GM12878 (cell line): ENCODE measurements around the gene RAD51B. TPM values are rescaled to one million over a fixed set of nuclear protein-coding genes. Genes with fewer than 3 reads are reported as not detected.

Source experiments
- ATAC-seq: fragments of 200-7000 bp; cut with Tn5 transposase; 3 replicates; pipeline ENCODE4 v1.9.1; 2020; ENCODE audit warnings: mild to moderate bottlenecking, moderate library complexity
- BruUV-seq: library from RNA; stranded (reverse); fragments of 400-500 nt; replicated peaks from 2 replicates; lab custom pipeline; 2021; lab: Mats Ljungman, UMichigan
- CTCF ChIA-PET: fragments of 300-600 bp; sonication (Branson Sonifier 250); formaldehyde crosslinking; extraction: SDS; loops from one replicate; lab custom pipeline; 2021; ENCODE audit warnings: inconsistent platforms; lab: Yijun Ruan, JAX
- POLR2A ChIA-PET: fragments of 350-600 bp; formaldehyde crosslinking; extraction: SDS; loops from one replicate; lab custom pipeline; 2021; ENCODE audit warnings: inconsistent platforms; lab: Charles Lee
- RAD21 ChIA-PET: fragments of 300-600 bp; sonication (Branson Sonifier 250); formaldehyde crosslinking; loops from one replicate; lab custom pipeline; 2023; ENCODE audit warnings: antibody characterized with exemption; ENCODE audit not compliant: unreplicated experiment; lab: Charles Lee
- SMC1A ChIA-PET: fragments of 300-600 bp; sonication (Branson Sonifier 250); formaldehyde crosslinking; loops from one replicate; lab custom pipeline; 2023; ENCODE audit not compliant: unreplicated experiment, uncharacterized antibody; lab: Charles Lee
- DNase-seq: peaks from one replicate; pipeline ENCODE4 v3.0.0-alpha.2; 2011; ENCODE audit warnings: low read depth, low spot score
- FAIRE-seq: peaks from 3 replicates; lab custom pipeline; 2011; peaks lifted over from hg19 to GRCh38; lab: Jason Lieb, UNC
- H2AFZ ChIP-seq: 2 replicates; pipeline ENCODE4 v1.6.0; 2011; ENCODE audit warnings: low read depth, low read length, control low read depth; ENCODE audit not compliant: control insufficient read depth
- H3K27ac ChIP-seq: 2 replicates; pipeline ENCODE4 v1.5.1; 2011; ENCODE audit warnings: control low read depth; ENCODE audit not compliant: control insufficient read depth, insufficient read depth
- H3K27me3 ChIP-seq, 2 experiments: replicated peaks in 1 of 2; 2 replicates each; pipeline versions ENCODE4 v1.6.0 to v1.6.1; 2011; ENCODE audit warnings: low read length in 1 of 2; ENCODE audit not compliant: control insufficient read depth in 2 of 2, insufficient read depth in 2 of 2
- H3K36me3 ChIP-seq, 2 experiments: 2 replicates each; pipeline ENCODE4 v1.5.1; 2011; ENCODE audit warnings: low read length in 1 of 2; ENCODE audit not compliant: control insufficient read depth in 2 of 2, insufficient read depth in 2 of 2
- H3K4me1 ChIP-seq: 2 replicates; pipeline ENCODE4 v1.6.1; 2011; ENCODE audit warnings: mild to moderate bottlenecking, low read length, moderate library complexity, mixed read lengths; ENCODE audit not compliant: control insufficient read depth, insufficient read depth
- H3K4me2 ChIP-seq: 2 replicates; pipeline ENCODE4 v1.6.0; 2011; ENCODE audit warnings: control low read depth; ENCODE audit not compliant: control insufficient read depth, insufficient read depth
- H3K4me3 ChIP-seq: fragments of 200-600 bp; sonication (generic); 2 replicates; pipeline ENCODE4 v1.5.1; 2016
- H3K79me2 ChIP-seq: 2 replicates; pipeline ENCODE4 v1.6.0; 2011; ENCODE audit warnings: low read length; ENCODE audit not compliant: control insufficient read depth, insufficient read depth
- H3K9ac ChIP-seq: 2 replicates; pipeline ENCODE4 v1.8.0; 2011; ENCODE audit warnings: low read length, control low read depth, mixed read lengths; ENCODE audit not compliant: control insufficient read depth, insufficient read depth
- H3K9me3 ChIP-seq: replicated peaks from 3 replicates; pipeline ENCODE4 v1.5.1; 2011; ENCODE audit warnings: mild to moderate bottlenecking, low read length; ENCODE audit not compliant: control insufficient read depth, insufficient read depth
- H4K20me1 ChIP-seq: 2 replicates; pipeline ENCODE4 v1.6.0; 2011; ENCODE audit not compliant: control insufficient read depth, insufficient read depth
- CREB1 ChIP-seq: IDR thresholded peaks from 2 replicates; pipeline ENCODE4 v1.6.1; 2012; ENCODE audit warnings: low read depth, mild to moderate bottlenecking, inconsistent platforms
- MXI1 ChIP-seq: fragments of 150-350 bp; IDR thresholded peaks from 2 replicates; pipeline ENCODE4 v1.6.1; 2011; ENCODE audit warnings: low read depth, mild to moderate bottlenecking, inconsistent platforms, low read length, improper control_type of control experiment
- RAD21 ChIP-seq: IDR thresholded peaks from 2 replicates; pipeline ENCODE4 v1.6.1; 2011; ENCODE audit warnings: mild to moderate bottlenecking, low read depth, low read length, moderate library complexity; ENCODE audit not compliant: insufficient read depth
- RELA ChIP-seq: fragments of 450-650 bp; IDR thresholded peaks from 2 replicates; pipeline ENCODE4 v1.8.0; 2014; ENCODE audit warnings: borderline replicate concordance; ENCODE audit not compliant: partially characterized antibody
- TAF1 ChIP-seq: IDR thresholded peaks from 2 replicates; pipeline ENCODE4 v1.6.1; 2011; ENCODE audit warnings: mild to moderate bottlenecking, low read depth, low read length, borderline replicate concordance
- TCF3 ChIP-seq: IDR thresholded peaks from 2 replicates; pipeline ENCODE4 v1.6.1; 2012; ENCODE audit warnings: low read depth, mild to moderate bottlenecking, low read length, borderline replicate concordance; ENCODE audit not compliant: insufficient read depth
- USF2 ChIP-seq: IDR thresholded peaks from 2 replicates; pipeline ENCODE4 v1.6.1; 2011; ENCODE audit warnings: low read depth, low read length, improper control_type of control experiment, borderline replicate concordance
- WRNIP1 ChIP-seq: IDR thresholded peaks from 2 replicates; pipeline ENCODE4 v1.6.1; 2011; ENCODE audit warnings: low read depth, low read length, improper control_type of control experiment, borderline replicate concordance
- YBX1 ChIP-seq: fragments of 450-650 bp; IDR thresholded peaks from 2 replicates; pipeline ENCODE4 v1.6.1; 2016; ENCODE audit warnings: antibody characterized with exemption
- ZNF24 ChIP-seq: fragments of 450-650 bp; IDR thresholded peaks from 2 replicates; pipeline ENCODE4 v1.6.1; 2017; ENCODE audit warnings: antibody characterized with exemption, mild to moderate bottlenecking
- ZNF384 ChIP-seq: IDR thresholded peaks from 2 replicates; pipeline ENCODE4 v1.6.1; 2012; ENCODE audit warnings: low read depth, mild to moderate bottlenecking, low read length, improper control_type of control experiment, borderline replicate concordance
- ZZZ3 ChIP-seq: IDR thresholded peaks from 2 replicates; pipeline ENCODE4 v1.6.1; 2011; ENCODE audit warnings: low read depth; ENCODE audit not compliant: control insufficient read depth, insufficient read length
- WGBS: methylation state at CpG from one replicate; pipeline ENCODE4 v1.1.6; 2016; ENCODE audit warnings: low lambda C conversion rate; ENCODE audit not compliant: insufficient replicate concordance, insufficient coverage; ENCODE audit errors: missing lambda C conversion rate; 5-methylcytosine and 5-hydroxymethylcytosine counted together
- in situ Hi-C: fragments of 300-500 bp; cut with MboI; formaldehyde crosslinking; loops from 9 replicates; pipeline ENCODE4 v1.14.3; 2018; ENCODE audit warnings: mixed read lengths
- intact Hi-C: fragments of 100-400 bp; cut with micrococcal nuclease; formaldehyde crosslinking; loops from one replicate; pipeline ENCODE4 v1.14.2; 2022; ENCODE audit not compliant: unreplicated experiment
- polyA plus RNA-seq, 11 experiments: library from polyadenylated mRNA; depleted of rRNA in 4 of 11; unstranded in 6 of 11; stranded (reverse) in 5 of 11; fragments of >200 nt; fragmentation: Nextera tagmentation in 4 of 11; fragmentation: Illumina TruSeq in 1 of 11; extraction: Ambion mirVana in 4 of 11; extraction: Trizol in 1 of 11; gene quantifications; 1 replicate in 1 of 11; 2 replicates in 10 of 11; pipeline versions ENCODE4 v1.2.1 to v1.2.3, GENCODE V29; 2011 to 2016; ENCODE audit warnings: inconsistent platforms in 2 of 11, missing spikeins in 2 of 11, low read depth in 1 of 11
- total RNA-seq, 4 experiments: library from RNA; depleted of rRNA in 3 of 4; stranded (reverse); fragments of >200 nt in 3 of 4; fragmentation: Illumina TruSeq in 1 of 4; extraction: Trizol in 1 of 4; gene quantifications; 2 replicates each; pipeline versions ENCODE4 v1.2.1 to v1.2.3, GENCODE V29; 2013 to 2021

RAD51B gene
- total and polyA plus RNA-seq, 10 of the 15 experiments (the other 5 are each of a cell fraction or from before 2014, with no cell fraction given), result 9.8 to 26.8 (median 21.3) TPM

GRCh38 chr14:68730348-68730747, 910.8 kb downstream of the RAD51B start:
- Histone ChIP-seq H3K9ac (no peak overlapping the region), H3K4me3 (no peak overlapping the region), H4K20me1 (no peaks in the 10 kb centered on the region), H3K4me2 (no peak overlapping the region), H3K4me1 (peaks cover 15% of the 10 kb centered on the region), H3K36me3 (no peaks in the 10 kb centered on the region), H3K79me2 (no peaks in the 10 kb centered on the region), H3K9me3 (no peaks in the 10 kb centered on the region; the same call in 1 of the 3 replicates), H3K27me3 (no peaks in the 10 kb centered on the region), H2AFZ (no peak overlapping the region), H3K27ac (no peak overlapping the region)
- ChIA-PET CTCF (no interaction called here), RAD21 (interaction anchor here (0.9 to 2.1 kb wide), 5 partner anchors 15 to 224 kb away, joined by 3 to 7 read pairs (median 4); no protein-coding TSS in a partner anchor), POLR2A (no interaction called here), SMC1A (interaction anchor here (1.0 to 5.3 kb wide), 5 partner anchors 11 to 74 kb away, joined by 3 to 26 read pairs (median 4); no protein-coding TSS in a partner anchor)
- no TSS peak for BruUV-seq
- no peak for ATAC-seq
- intact Hi-C loops (loop anchor here (5.0 kb wide), 2 partner anchors 33 to 57 kb away; no protein-coding TSS in a partner anchor), in situ Hi-C loops (no loop called here)
- TF ChIP-seq WRNIP1 (no peak), ZNF384 (no peak), ZZZ3 (no peak), USF2 (no peak), ZNF24 (no peak), TCF3 (no peak), TAF1 (no peak), CREB1 (no peak), RELA (no peak), MXI1 (no peak), YBX1 (no peak), RAD21 (no peak)
- no peak for FAIRE-seq
- WGBS, result 80% methylated on average over 3 of the region's 3 CpGs
- no peak for DNase-seq
